22Rv1 (cell line): ENCODE results near the gene ASCC1.
A peak's percentile ranks its signal among the peaks of the same experiment; 100 is the strongest.

ENCODE experiments used
- H3K27ac ChIP-seq: fragments of 450-650 bp; 2 replicates; pipeline ENCODE4 v1.5.1; 2017
- ZFX ChIP-seq: fragments of 450-650 bp; IDR thresholded peaks from 2 replicates; pipeline ENCODE4 v1.6.1; 2017; ENCODE audit warnings: antibody characterized with exemption, borderline replicate concordance
- TF ChIP-seq, protein P1 (sequence below): fragments of 450-650 bp; IDR thresholded peaks from 2 replicates; pipeline ENCODE4 v1.5.1; 2017; ENCODE audit warnings: mild to moderate bottlenecking

Gene ASCC1

GRCh38 chr10:72107325-72108003, 108.6 kb downstream of the ASCC1 start:
- TF ChIP-seq ZFX, result no peak
- TF ChIP-seq, protein P1, sequence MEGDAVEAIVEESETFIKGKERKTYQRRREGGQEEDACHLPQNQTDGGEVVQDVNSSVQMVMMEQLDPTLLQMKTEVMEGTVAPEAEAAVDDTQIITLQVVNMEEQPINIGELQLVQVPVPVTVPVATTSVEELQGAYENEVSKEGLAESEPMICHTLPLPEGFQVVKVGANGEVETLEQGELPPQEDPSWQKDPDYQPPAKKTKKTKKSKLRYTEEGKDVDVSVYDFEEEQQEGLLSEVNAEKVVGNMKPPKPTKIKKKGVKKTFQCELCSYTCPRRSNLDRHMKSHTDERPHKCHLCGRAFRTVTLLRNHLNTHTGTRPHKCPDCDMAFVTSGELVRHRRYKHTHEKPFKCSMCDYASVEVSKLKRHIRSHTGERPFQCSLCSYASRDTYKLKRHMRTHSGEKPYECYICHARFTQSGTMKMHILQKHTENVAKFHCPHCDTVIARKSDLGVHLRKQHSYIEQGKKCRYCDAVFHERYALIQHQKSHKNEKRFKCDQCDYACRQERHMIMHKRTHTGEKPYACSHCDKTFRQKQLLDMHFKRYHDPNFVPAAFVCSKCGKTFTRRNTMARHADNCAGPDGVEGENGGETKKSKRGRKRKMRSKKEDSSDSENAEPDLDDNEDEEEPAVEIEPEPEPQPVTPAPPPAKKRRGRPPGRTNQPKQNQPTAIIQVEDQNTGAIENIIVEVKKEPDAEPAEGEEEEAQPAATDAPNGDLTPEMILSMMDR, result no peak
- H3K27ac ChIP-seq, result no peak overlapping the region

GRCh38 chr10:72106896-72107295, 109.2 kb downstream of the ASCC1 start:
- no peak overlapping the region for H3K27ac ChIP-seq
- TF ChIP-seq, protein P1, result no peak
- TF ChIP-seq ZFX, result no peak

DNA sequence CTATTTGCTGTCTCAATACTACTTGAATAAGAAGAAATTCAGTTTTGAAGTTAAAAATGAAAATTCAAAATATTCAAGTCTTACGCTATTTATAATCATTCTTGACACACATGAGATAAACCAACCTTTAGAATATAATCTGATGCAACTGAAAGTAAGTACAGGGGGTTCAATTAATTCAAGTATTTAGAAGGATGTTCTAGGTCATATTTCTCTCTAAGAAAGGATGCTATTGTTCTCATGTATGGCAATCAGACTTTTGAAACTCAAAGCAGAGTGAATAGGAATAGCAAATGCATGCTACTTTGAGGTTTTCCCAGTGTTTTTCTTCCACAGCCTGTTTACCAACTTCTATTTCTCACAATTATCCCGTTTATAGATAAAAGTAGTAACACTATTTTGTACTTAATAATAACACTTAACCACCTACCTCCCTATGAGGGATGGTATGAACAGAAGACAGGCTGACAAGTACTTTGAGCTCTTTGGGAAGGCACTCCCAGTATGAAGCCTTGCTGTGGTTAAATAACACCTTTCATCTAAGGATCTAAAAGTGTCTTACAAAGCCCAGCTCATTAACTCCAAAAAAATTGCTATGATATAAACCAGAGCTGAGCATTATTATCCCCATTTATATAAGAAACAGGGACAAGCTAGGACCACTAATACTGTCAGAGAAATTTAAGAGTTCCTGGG, 109.8 kb downstream of the ASCC1 start:
- H3K27ac ChIP-seq, result no peak overlapping the region
- TF ChIP-seq ZFX, result no peak
- TF ChIP-seq, protein P1, result no peak

GRCh38 chr10:72105710-72106109, 110.4 kb downstream of the ASCC1 start:
- H3K27ac ChIP-seq, result no peak overlapping the region
- TF ChIP-seq ZFX, result no peak
- TF ChIP-seq, protein P1, result no peak

- TF ChIP-seq, protein P1, result no peak
- TF ChIP-seq ZFX, result no peak
- no peak overlapping the region for H3K27ac ChIP-seq
These were observed 111.0 kb downstream of the ASCC1 start for GRCh38 chr10:72105098-72105475.

DNA sequence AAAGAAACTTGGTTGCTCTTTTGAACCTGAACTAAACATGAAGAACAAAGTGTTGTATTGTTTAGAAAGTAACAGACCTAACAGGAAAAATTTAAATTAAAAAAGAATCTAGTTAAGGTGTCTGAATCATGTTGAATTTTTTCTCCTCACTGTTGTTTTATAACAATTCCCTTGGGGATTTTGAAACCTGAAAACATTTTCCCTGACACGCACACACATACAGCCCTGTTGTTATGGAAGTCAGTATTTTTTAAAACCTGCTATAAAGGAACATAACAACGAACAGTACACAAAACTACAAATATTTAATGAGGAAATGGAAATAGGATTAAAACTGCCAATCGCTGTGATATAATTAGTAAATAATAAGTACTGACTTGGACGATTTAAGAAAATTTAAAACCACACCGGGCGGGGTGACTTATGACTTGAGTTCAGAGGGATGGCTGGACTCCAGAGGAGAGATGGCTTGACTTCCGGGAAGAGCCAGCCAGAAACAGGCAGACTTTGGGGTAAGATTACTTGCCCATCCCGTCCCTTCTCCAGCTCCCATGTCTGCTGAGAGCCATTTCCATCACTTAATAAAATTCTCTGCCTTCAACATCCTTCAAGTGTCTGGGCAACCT, 111.5 kb downstream of the ASCC1 start:
- no peak overlapping the region for H3K27ac ChIP-seq
- TF ChIP-seq, protein P1, result no peak
- TF ChIP-seq ZFX, result no peak

- peak overlapping the region; percentile 89 for H3K27ac ChIP-seq
- TF ChIP-seq ZFX, result no peak
- TF ChIP-seq, protein P1, result no peak
These were observed 116.5 kb downstream of the ASCC1 start for GRCh38 chr10:72099600-72099921.
